Sigmoid colon (tissue), 4 donors: Measurements from ENCODE around the gene EML6.

Source experiments
- CTCF ChIP-seq, 4 experiments: fragments of 450-650 bp in 3 of 4; fragments of 200-600 bp in 1 of 4; IDR thresholded peaks; one replicate each; pipeline ENCODE4 v1.5.1; 2016 to 2019; ENCODE audit warnings: antibody characterized with exemption in 4 of 4, mild to moderate bottlenecking in 3 of 4, moderate library complexity in 2 of 4
- EP300 ChIP-seq, 4 donors: sonication (generic); formaldehyde crosslinking; IDR thresholded peaks; one replicate each; pipeline ENCODE4 v1.6.1; 2017; ENCODE audit warnings: antibody characterized with exemption in 4 of 4
- POLR2A ChIP-seq, 2 donors: fragments of 450-650 bp; IDR thresholded peaks; one replicate each; pipeline ENCODE4 v1.6.1; 2016; ENCODE audit warnings: antibody characterized with exemption in 2 of 2, mild to moderate bottlenecking in 2 of 2, moderate library complexity in 2 of 2
- POLR2AphosphoS5 ChIP-seq, 4 donors: sonication (generic); formaldehyde crosslinking; IDR thresholded peaks; one replicate each; pipeline ENCODE4 v1.6.1; 2017; ENCODE audit warnings: antibody characterized with exemption in 4 of 4

- TF ChIP-seq CTCF (IDR thresholded peaks at IDR 0.05): no peak
- TF ChIP-seq POLR2AphosphoS5 (IDR thresholded peaks at IDR 0.05): no peak
- no peak for TF ChIP-seq POLR2A (IDR thresholded peaks at IDR 0.05)
- TF ChIP-seq EP300 (IDR thresholded peaks at IDR 0.05): no peak
These were observed 48.2 kb upstream of the EML6 start for GRCh38 chr2:54675281-54675680.
